NOMO-1 treated with dmso at 0.1 percent for 144 hours (cell line): Measurements from ENCODE around the gene PTPRD.
"Not testable (repeated sequence)": the region's sequence is repeated elsewhere in the genome, so short reads cannot be mapped to it uniquely, and the experiment has no call there.

ENCODE experiments used
- DNase-seq: peaks from one replicate; lab custom pipeline; 2025; ENCODE audit not compliant: unreplicated experiment; lab: John Stamatoyannopoulos, UW

The PTPRD gene

GRCh38 chr9:10488937-10489336 lies 123.9 kb downstream of the PTPRD start:
- no peak for DNase-seq

DNA sequence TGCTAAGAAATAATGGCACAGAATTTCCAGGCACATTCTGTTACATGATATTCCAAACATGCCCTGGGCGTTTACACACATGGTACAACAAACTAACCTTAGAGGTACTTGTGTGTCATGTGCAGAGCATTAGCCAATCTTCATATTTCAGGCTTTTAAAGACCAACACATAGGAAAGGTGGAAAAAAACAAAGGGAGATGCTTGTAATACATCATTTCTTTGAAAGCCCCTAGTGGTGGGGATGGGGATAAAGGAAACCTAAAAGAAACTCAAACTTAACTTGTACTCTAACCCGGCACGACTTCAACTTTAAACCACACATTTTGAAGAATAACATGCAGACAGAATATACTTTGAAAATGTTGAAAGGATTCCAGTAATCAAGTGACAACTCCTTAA lies 133.6 kb downstream of the PTPRD start:
- no peak for DNase-seq

- not testable (repeated sequence) for DNase-seq
These were observed 163.6 kb downstream of the PTPRD start for GRCh38 chr9:10449201-10449617.

DNA sequence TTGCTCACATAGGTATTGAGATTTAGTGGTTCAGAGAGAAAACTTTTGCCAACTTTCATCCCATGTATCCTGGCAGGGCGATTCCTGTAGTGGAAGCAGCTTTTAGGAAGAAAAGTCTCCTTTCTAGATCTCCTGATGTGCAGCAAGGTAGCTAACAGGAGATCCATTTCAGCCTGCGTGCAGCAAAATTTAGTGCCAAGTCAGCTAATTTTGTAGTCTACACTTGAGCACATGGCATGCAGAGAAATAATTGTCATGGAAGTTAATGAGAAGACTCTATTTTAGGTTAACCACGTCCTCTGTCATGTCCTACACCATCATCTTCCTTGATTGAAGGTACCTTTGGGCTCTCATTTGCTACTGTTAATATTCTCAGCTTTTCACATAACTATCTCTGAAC lies 165.8 kb downstream of the PTPRD start:
- no peak for DNase-seq

DNA sequence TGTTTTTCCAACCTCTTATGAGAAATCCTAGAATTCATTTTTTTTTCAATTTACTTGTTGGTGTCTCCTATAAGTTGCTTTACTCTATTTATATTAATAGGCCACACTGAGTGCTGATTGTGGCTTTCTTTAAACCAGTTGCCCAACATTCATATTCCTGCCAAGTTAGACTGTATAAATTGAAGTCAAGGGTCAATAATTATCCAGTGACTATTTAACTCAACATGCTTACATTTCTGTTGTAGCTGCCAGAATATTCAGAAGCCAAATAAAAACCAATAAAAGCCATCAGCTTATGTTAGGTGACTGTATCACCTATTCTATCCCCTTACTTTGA lies 169.0 kb downstream of the PTPRD start:
- no peak for DNase-seq

- no peak for DNase-seq
These were observed 169.5 kb downstream of the PTPRD start for GRCh38 chr9:10443181-10443867.

GRCh38 chr9:10438955-10439354 lies 173.8 kb downstream of the PTPRD start:
- DNase-seq: no peak

DNA sequence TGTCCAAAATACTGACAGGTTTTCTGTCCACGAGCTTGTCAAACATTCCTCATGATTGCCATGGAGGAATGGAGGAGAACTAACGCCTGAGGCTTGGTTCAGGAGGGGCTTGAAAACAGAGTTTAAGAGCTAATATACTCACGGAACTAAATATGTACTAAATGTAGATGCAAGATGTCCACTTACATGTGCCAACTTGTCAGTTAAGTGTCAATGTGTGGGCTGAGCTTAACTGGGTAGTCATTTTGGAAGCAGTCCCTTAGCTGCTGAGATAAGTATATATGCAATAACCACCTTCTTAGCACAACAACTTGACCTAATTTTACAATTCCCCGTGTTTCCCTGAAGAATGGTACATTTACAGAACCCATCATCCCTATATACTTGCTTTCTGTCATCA lies 176.0 kb downstream of the PTPRD start:
- DNase-seq: no peak

DNA sequence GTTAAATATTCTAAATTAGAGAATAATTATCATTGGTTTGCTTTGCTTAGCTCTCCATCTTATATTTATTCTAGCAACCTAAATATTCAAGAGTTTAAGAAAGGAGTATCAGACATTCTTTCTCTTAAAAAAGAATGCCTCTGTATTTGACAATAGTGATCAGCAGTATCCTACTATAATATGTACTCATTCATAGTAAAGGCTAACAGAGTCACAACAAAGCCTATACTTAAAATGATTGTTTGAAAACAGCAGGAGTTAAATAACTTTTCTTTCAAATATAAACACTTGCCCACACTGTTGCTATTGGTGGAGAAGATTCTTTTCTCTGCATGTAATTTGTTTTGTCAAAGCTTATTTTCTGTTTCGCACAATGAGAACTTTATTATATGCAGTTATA lies 178.4 kb downstream of the PTPRD start:
- no peak for DNase-seq

DNA sequence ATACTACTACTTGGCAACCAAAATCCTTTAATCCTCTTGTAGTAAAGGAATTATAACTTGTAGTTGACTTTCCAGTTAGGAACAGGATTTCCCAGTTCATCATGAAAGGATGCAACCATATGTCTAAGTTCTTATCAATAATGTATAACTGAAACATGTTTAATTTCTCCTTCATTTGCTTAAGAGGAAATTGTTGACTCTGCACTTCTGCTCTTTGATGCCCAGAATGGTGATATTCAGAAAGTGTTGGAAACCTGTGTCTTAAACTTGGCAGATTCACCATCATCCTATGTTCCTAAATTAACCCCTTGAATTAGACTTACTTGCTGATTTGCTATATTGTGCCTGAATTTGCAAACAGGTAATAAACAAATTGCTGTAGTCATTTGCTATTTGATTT lies 201.5 kb downstream of the PTPRD start:
- DNase-seq: no peak

- no peak for DNase-seq
These were observed 209.5 kb downstream of the PTPRD start for GRCh38 chr9:10403283-10403682.

- no peak for DNase-seq
These were observed 216.2 kb downstream of the PTPRD start for GRCh38 chr9:10396615-10397014.

DNA sequence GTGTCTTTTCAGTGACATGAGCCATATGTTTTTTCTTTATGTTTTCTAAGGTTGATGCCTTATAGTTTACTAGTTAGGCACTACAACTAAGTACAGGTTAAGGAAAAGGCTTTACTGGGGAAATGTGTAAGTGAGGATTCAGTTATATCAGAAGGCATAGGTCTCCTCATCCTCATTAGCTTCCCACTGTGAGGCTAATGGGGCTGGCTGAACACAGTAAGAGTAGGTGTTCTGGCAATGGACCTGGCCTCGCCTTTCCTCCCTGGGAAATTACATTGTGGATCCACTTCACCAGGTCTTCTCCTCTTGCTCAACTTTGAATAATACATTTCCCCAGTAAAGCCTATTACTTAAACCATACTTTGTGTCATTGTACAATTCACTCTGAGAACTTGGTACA lies 225.5 kb downstream of the PTPRD start:
- DNase-seq: no peak

DNA sequence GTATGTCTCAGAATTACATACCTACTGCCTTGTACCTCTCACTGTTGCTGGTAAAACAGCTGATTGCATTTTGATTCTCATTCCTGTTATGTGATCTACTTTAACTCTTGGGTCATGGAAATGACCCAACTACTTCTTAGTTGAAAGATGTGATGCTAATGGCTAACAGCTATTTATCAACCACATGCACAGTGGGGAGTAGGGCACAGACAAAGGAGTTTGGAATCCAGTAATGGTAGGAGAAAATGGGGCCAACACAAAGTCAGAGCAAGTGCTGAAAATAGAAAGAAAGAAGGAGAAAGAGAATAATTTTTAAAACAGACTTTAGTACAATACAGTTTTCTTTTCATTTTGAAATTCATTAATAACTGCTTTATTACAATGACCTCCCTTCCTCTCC lies 241.0 kb downstream of the PTPRD start:
- no peak for DNase-seq

- no peak for DNase-seq
These were observed 246.5 kb downstream of the PTPRD start for GRCh38 chr9:10366171-10366779.

DNA sequence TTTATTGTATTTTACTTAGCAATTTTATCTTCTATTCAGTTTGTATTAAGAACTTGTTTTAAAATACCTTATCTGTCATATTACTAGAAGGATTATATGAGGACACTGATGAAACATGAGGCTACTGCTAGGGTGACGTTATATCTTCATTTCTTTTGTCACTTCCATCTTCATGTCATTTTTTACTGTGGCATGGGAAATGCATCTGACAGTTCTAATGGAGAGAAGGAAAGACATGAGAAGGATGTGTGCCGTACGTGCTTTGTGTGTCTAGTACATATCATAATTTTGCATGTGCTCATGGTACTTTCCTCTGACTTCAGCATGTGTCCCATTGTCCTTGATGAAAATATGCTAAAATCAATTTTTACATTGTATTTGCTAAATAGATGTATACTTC lies 258.2 kb downstream of the PTPRD start:
- no peak for DNase-seq

GRCh38 chr9:10345621-10346020 lies 267.2 kb downstream of the PTPRD start:
- DNase-seq: not testable (repeated sequence)

GRCh38 chr9:10341057-10341456 lies 271.7 kb downstream of the PTPRD start:
- DNase-seq: no peak

DNA sequence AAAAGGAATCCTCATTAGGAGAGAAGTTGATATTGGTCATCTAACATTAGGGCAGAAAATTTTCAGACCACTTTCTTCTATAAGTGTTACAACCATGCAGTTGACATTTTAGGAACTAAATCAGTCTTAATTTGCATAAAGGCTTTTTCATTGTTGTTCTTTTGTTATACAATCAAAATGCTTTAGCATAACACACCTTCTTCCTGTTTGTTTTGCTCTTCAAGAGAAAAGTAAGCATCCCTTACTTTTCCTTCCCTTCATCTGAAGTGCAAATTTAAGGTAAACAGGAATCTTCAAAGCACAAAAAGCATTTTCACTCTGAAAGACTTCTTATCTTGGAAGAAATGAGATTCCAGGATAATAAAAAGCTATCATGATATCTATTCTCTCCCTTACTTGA lies 273.6 kb downstream of the PTPRD start:
- DNase-seq: no peak

GRCh38 chr9:10331157-10331556 lies 281.6 kb downstream of the PTPRD start:
- DNase-seq: no peak

- DNase-seq: no peak
These were observed 330.7 kb downstream of the PTPRD start for GRCh38 chr9:10282084-10282483.

DNA sequence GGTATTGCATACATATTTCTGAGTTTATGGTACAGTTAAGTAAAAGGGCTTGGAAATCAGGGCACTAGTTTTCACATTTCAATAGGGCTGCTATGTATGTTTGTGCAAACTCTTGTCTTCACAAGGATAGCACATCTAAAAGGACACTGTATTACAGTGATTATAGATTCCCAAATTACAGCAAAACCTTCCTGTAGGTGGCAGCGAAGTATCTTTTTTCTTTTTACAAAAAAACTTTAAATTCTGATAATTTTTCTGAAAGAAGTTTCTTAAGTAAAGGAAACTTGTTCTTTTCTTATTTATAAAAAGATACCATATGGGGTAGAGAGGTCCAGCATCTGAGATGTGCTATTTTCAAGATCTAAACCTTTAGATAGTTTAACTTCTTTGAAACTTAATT lies 337.8 kb downstream of the PTPRD start:
- DNase-seq: no peak

DNA sequence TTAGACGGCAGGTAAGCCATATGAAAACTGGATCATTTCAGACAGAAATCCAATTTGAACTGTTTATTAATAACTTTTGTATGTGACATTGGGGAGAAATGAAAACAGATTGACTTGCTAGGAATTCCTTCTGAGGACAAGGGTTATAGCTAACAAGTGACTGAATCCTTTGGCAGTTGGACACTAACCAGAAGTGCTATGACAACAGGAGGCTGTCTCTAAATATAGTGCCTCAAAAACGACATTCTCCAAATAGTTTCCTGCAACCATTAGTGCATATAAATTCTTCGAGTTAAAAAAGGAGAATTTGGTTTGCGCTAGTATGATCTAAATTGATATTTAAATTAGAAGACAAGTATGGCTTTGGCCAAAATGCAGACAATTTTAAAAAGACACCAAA lies 338.6 kb downstream of the PTPRD start:
- no peak for DNase-seq
